HepG2 (cell line): ENCODE measurements around the gene RARA. TPM values are rescaled to one million over a fixed set of nuclear protein-coding genes. Genes with fewer than 3 reads are reported as not detected.

Experiments used
- AKAP8 ChIP-seq: sonication (generic); formaldehyde crosslinking; IDR thresholded peaks from 2 replicates; pipeline ENCODE4 v1.5.1; 2020; ENCODE audit warnings: mild to moderate bottlenecking, missing genetic modification reagents
- BHLHE40 ChIP-seq: IDR thresholded peaks from 2 replicates; pipeline ENCODE4 v1.6.1; 2011; ENCODE audit warnings: low read length, improper control_type of control experiment
- CCAR2 ChIP-seq: fragments of 200-400 bp; formaldehyde crosslinking; optimal IDR thresholded peaks from 2 replicates; pipeline ENCODE3; 2018; ENCODE audit warnings: low read depth, mild to moderate bottlenecking, low read length, moderate library complexity
- FOSL2 ChIP-seq: sonication (generic); formaldehyde crosslinking; IDR thresholded peaks from 2 replicates; pipeline ENCODE4 v1.4.0; 2020; ENCODE audit warnings: missing genetic modification reagents
- HBP1 ChIP-seq: IDR thresholded peaks from 2 replicates; pipeline ENCODE4 v1.6.1; 2016; ENCODE audit warnings: low read depth, control low read depth
- HMG20A ChIP-seq: IDR thresholded peaks from 2 replicates; pipeline ENCODE4 v1.6.1; 2016; ENCODE audit warnings: borderline replicate concordance
- HMGA1 ChIP-seq: sonication (generic); formaldehyde crosslinking; conservative IDR thresholded peaks from 2 replicates; pipeline ENCODE4 v1.4.0; 2020; ENCODE audit warnings: missing genetic modification reagents
- KIAA2018 ChIP-seq: sonication (generic); formaldehyde crosslinking; IDR thresholded peaks from 2 replicates; pipeline ENCODE4 v1.5.0; 2020; ENCODE audit warnings: mild to moderate bottlenecking, missing genetic modification reagents, borderline replicate concordance
- MED13 ChIP-seq: sonication (generic); formaldehyde crosslinking; IDR thresholded peaks from 2 replicates; pipeline ENCODE4 v1.5.0; 2020; ENCODE audit warnings: missing genetic modification reagents
- MEF2D ChIP-seq: sonication (generic); formaldehyde crosslinking; IDR thresholded peaks from 2 replicates; pipeline ENCODE4 v1.5.1; 2020; ENCODE audit warnings: mild to moderate bottlenecking, missing genetic modification reagents
- PLRG1 ChIP-seq: fragments of 450-650 bp; conservative IDR thresholded peaks from 2 replicates; pipeline ENCODE4 v1.6.1; 2016
- RARA ChIP-seq: IDR thresholded peaks from 2 replicates; pipeline ENCODE4 v1.6.1; 2016; ENCODE audit warnings: missing genetic modification reagents, missing compliant biosample characterization
- REPIN1 ChIP-seq: sonication (generic); formaldehyde crosslinking; IDR thresholded peaks from 2 replicates; pipeline ENCODE4 v1.8.0; 2022; ENCODE audit warnings: missing genetic modification reagents, low read depth, mild to moderate bottlenecking, borderline replicate concordance
- RXRB ChIP-seq: IDR thresholded peaks from 2 replicates; pipeline ENCODE4 v1.6.1; 2016; ENCODE audit warnings: borderline replicate concordance, missing genetic modification reagents, missing compliant biosample characterization
- TOE1 ChIP-seq: sonication (generic); formaldehyde crosslinking; IDR thresholded peaks from 2 replicates; pipeline ENCODE4 v1.4.0; 2020; ENCODE audit warnings: mild to moderate bottlenecking, missing genetic modification reagents
- ZNF510 ChIP-seq: sonication (generic); formaldehyde crosslinking; IDR thresholded peaks from 2 replicates; pipeline ENCODE4 v1.4.0; 2020; ENCODE audit warnings: low read depth, mild to moderate bottlenecking, missing genetic modification reagents
- ZNF740 ChIP-seq: sonication (generic); formaldehyde crosslinking; IDR thresholded peaks from 2 replicates; pipeline ENCODE4 v1.4.0; 2020; ENCODE audit warnings: missing genetic modification reagents
- polyA plus RNA-seq, 8 experiments: library from polyadenylated mRNA; depleted of rRNA in 3 of 8; stranded (reverse) in 7 of 8; unstranded in 1 of 8; fragments of >200 nt; fragmentation: Illumina TruSeq in 4 of 8; extraction: Trizol in 4 of 8; gene quantifications; 2 replicates each; pipeline versions ENCODE4 v1.2.1 to v1.2.3, GENCODE V29; 2011 to 2016; ENCODE audit warnings: low read depth in 4 of 8, missing spikeins in 1 of 8, mixed read lengths in 1 of 8; ENCODE audit not compliant: insufficient read depth in 1 of 8
- total RNA-seq, 5 experiments: library from RNA; depleted of rRNA; stranded (reverse); fragments of >200 nt; fragmentation: Illumina TruSeq; extraction: Trizol; gene quantifications; 2 replicates each; pipeline ENCODE4 v1.2.3, GENCODE V29; 2016; ENCODE audit warnings: low read depth in 1 of 5

RARA gene
- total and polyA plus RNA-seq, 2 of the 13 experiments (the other 11 are each of a cell fraction or from before 2014, with no cell fraction given) = 6.4 to 8.6 TPM

GRCh38 chr17:40358323-40359038 lies 49.5 kb downstream of the RARA start (continued):
- TF ChIP-seq KIAA2018 (CRISPR knock-in tag) = no peak
- no peak for TF ChIP-seq ZNF740 (CRISPR knock-in tag)
- no peak; the same call in 1 of the 2 replicates for TF ChIP-seq BHLHE40
- TF ChIP-seq RARA (CRISPR knock-in tag) = peak; percentile 6; the same call in 1 of the 2 replicates
- TF ChIP-seq TOE1 (CRISPR knock-in tag) = peak; percentile 68; the same call in 1 of the 2 replicates
- TF ChIP-seq HMGA1 (CRISPR knock-in tag) = no peak
- TF ChIP-seq ZNF510 = no peak
- TF ChIP-seq RXRB (CRISPR knock-in tag) = peak; percentile 44; the same call in 1 of the 2 replicates
- TF ChIP-seq AKAP8 (CRISPR knock-in tag) = no peak
- TF ChIP-seq PLRG1 = no peak
- TF ChIP-seq HMG20A = no peak; the same call in 1 of the 2 replicates
- TF ChIP-seq FOSL2 = peak; percentile 82
- 0 out of 2 replicates have a peak, but pooled peaks have one; percentile 27 for TF ChIP-seq MEF2D
- peak; percentile 54 for TF ChIP-seq CCAR2
- TF ChIP-seq HBP1 = 0 out of 2 replicates have a peak, but pooled peaks have one; percentile 67
- 0 out of 2 replicates have a peak, but pooled peaks have one; percentile 27 for TF ChIP-seq REPIN1 (CRISPR knock-in tag)
- TF ChIP-seq MED13 (CRISPR knock-in tag) = no peak
- TF ChIP-seq, all 625 proteins: peak for 83
